Measurements from ENCODE around the gene SP8.

The SP8 gene

GRCh38 chr7:20737840-20738448 is 48.7 kb downstream of the SP8 start:
- TF ChIP-seq FOXP2 (optimal IDR thresholded peaks at IDR 0.05; ENCODE audit: control extremely low read depth, extremely low read length, insufficient read depth) = no peak
- TF ChIP-seq POLR2AphosphoS5 (IDR thresholded peaks at IDR 0.05; ENCODE audit: borderline replicate concordance, low read depth, low read length) = no peak
- no peak for TF ChIP-seq EZH2 (IDR thresholded peaks at IDR 0.05)

GRCh38 chr7:20735346-20736065 is 51.2 kb downstream of the SP8 start:
- no peak for TF ChIP-seq FOXP2 (optimal IDR thresholded peaks at IDR 0.05; ENCODE audit: control extremely low read depth, extremely low read length, insufficient read depth)
- no peaks in the 10 kb centered on the region for H3K36me3 ChIP-seq (ENCODE audit: insufficient read depth, low read length)
- no peak for DNase-seq (ENCODE audit: low read depth, low spot score)
- no peaks in the 10 kb centered on the region for H3K9me3 ChIP-seq (ENCODE audit: low read depth, low read length)
- no peak overlapping the region for H3K4me3 ChIP-seq
- no peak overlapping the region for H3K27ac ChIP-seq
- H3K9ac ChIP-seq (ENCODE audit: insufficient read length) = no peak overlapping the region

More at GRCh38 chr7:20737840-20738448, 48.7 kb downstream of the SP8 start:
- H3K9ac ChIP-seq (ENCODE audit: insufficient read length) = no peak overlapping the region
- no peak overlapping the region for H3K4me3 ChIP-seq
- no peak overlapping the region for H3K27ac ChIP-seq
- no peak for DNase-seq (ENCODE audit: low read depth, low spot score)
- H3K36me3 ChIP-seq (ENCODE audit: insufficient read depth, low read length) = no peaks in the 10 kb centered on the region
- no peaks in the 10 kb centered on the region for H3K9me3 ChIP-seq (ENCODE audit: low read depth, low read length)
